HEK293 (cell line): ENCODE measurements around the gene IGF2BP2.
A peak's percentile ranks its signal among the peaks of the same experiment; 100 is the strongest.

Source experiments
- CTCF ChIA-PET: fragments of 350-600 bp; formaldehyde crosslinking; extraction: SDS; loops from one replicate; lab custom pipeline; 2021; ENCODE audit warnings: antibody characterized with exemption; lab: Yijun Ruan, JAX
- POLR2A ChIA-PET: fragments of 300-600 bp; formaldehyde crosslinking; extraction: SDS; loops from one replicate; lab custom pipeline; 2020; ENCODE audit warnings: antibody characterized with exemption, inconsistent platforms; lab: Yijun Ruan, JAX
- H3K27ac ChIP-seq: fragments of 200-500 bp; sonication (Bioruptor generic); 2 replicates; pipeline ENCODE4 v1.5.1; 2014; ENCODE audit warnings: low read depth, low read length, control low read depth, inconsistent platforms; ENCODE audit errors: extremely low read depth
- H3K36me3 ChIP-seq, 2 experiments: fragments of 200-500 bp in 1 of 2; sonication (Bioruptor generic) in 1 of 2; 1 replicate in 1 of 2; 2 replicates in 1 of 2; pipeline ENCODE4 v1.5.1; 2014 to 2017; ENCODE audit warnings: inconsistent platforms in 2 of 2, low read length in 2 of 2; ENCODE audit not compliant: control insufficient read depth in 2 of 2, insufficient read depth in 1 of 2
- H3K4me1 ChIP-seq: fragments of 200-500 bp; sonication (Bioruptor generic); 2 replicates; pipeline ENCODE4 v1.5.1; 2014; ENCODE audit warnings: mild to moderate bottlenecking, low read length, inconsistent platforms; ENCODE audit not compliant: control insufficient read depth, insufficient read depth
- H3K4me3 ChIP-seq: 2 replicates; pipeline ENCODE4 v1.5.1; 2011; ENCODE audit warnings: low read depth, mild to moderate bottlenecking, control low read depth, low read length, moderate library complexity
- H3K9me3 ChIP-seq: fragments of 200-500 bp; sonication (Bioruptor generic); 2 replicates; pipeline ENCODE4 v1.5.1; 2014; ENCODE audit warnings: low read depth, low read length, inconsistent platforms; ENCODE audit not compliant: control insufficient read depth, insufficient read depth
- CTCF ChIP-seq: fragments of 450-650 bp; formaldehyde crosslinking; IDR thresholded peaks from 2 replicates; pipeline ENCODE4 v1.5.1; 2016; ENCODE audit warnings: missing biosample characterization, missing genetic modification characterization
- KLF1 ChIP-seq: fragments of 450-650 bp; formaldehyde crosslinking; IDR thresholded peaks from 2 replicates; pipeline ENCODE4 v1.5.1; 2016; ENCODE audit warnings: missing biosample characterization, missing genetic modification characterization
- MZF1 ChIP-seq: fragments of 450-650 bp; formaldehyde crosslinking; IDR thresholded peaks from 2 replicates; pipeline ENCODE4 v1.5.1; 2017; ENCODE audit warnings: missing biosample characterization, missing genetic modification characterization, borderline replicate concordance
- SP2 ChIP-seq: fragments of 450-650 bp; formaldehyde crosslinking; IDR thresholded peaks from 2 replicates; pipeline ENCODE4 v1.5.1; 2016; ENCODE audit warnings: missing biosample characterization, missing genetic modification characterization
- ZBTB26 ChIP-seq: fragments of 450-650 bp; formaldehyde crosslinking; optimal IDR thresholded peaks from 2 replicates; pipeline ENCODE3; 2016; ENCODE audit warnings: missing biosample characterization, mild to moderate bottlenecking, missing genetic modification characterization
- ZNF121 ChIP-seq: fragments of 450-650 bp; formaldehyde crosslinking; IDR thresholded peaks from 2 replicates; pipeline ENCODE4 v1.5.1; 2016; ENCODE audit warnings: missing biosample characterization, missing genetic modification characterization
- ZNF140 ChIP-seq: fragments of 450-650 bp; formaldehyde crosslinking; IDR thresholded peaks from 2 replicates; pipeline ENCODE4 v1.5.1; 2016; ENCODE audit warnings: missing biosample characterization, missing genetic modification characterization
- ZNF221 ChIP-seq: fragments of 450-650 bp; formaldehyde crosslinking; IDR thresholded peaks from 2 replicates; pipeline ENCODE4 v1.5.1; 2017; ENCODE audit warnings: missing biosample characterization, missing genetic modification characterization, borderline replicate concordance
- ZNF23 ChIP-seq: fragments of 450-650 bp; formaldehyde crosslinking; IDR thresholded peaks from 2 replicates; pipeline ENCODE4 v1.5.1; 2016; ENCODE audit warnings: missing biosample characterization, missing genetic modification characterization, borderline replicate concordance
- ZNF239 ChIP-seq: fragments of 450-650 bp; formaldehyde crosslinking; IDR thresholded peaks from 2 replicates; pipeline ENCODE4 v1.5.1; 2016; ENCODE audit warnings: missing biosample characterization, missing genetic modification characterization
- ZNF302 ChIP-seq: fragments of 450-650 bp; formaldehyde crosslinking; IDR thresholded peaks from 2 replicates; pipeline ENCODE4 v1.5.1; 2016; ENCODE audit warnings: missing biosample characterization, missing genetic modification characterization, low read depth
- ZNF341 ChIP-seq: fragments of 450-650 bp; formaldehyde crosslinking; IDR thresholded peaks from 2 replicates; pipeline ENCODE4; 2016; ENCODE audit warnings: low read depth, missing biosample characterization, missing genetic modification characterization
- ZNF354C ChIP-seq: fragments of 450-650 bp; formaldehyde crosslinking; IDR thresholded peaks from 2 replicates; pipeline ENCODE4 v1.5.1; 2016; ENCODE audit warnings: missing biosample characterization, missing genetic modification characterization, low read depth, borderline replicate concordance
- ZNF514 ChIP-seq: fragments of 450-650 bp; formaldehyde crosslinking; IDR thresholded peaks from 2 replicates; pipeline ENCODE4 v1.5.1; 2016; ENCODE audit warnings: missing biosample characterization, missing genetic modification characterization
- ZNF560 ChIP-seq: fragments of 450-650 bp; formaldehyde crosslinking; IDR thresholded peaks from 2 replicates; pipeline ENCODE4 v1.5.1; 2017; ENCODE audit warnings: missing biosample characterization, missing genetic modification characterization, borderline replicate concordance
- ZNF580 ChIP-seq: fragments of 450-650 bp; formaldehyde crosslinking; IDR thresholded peaks from 2 replicates; pipeline ENCODE4 v1.5.1; 2016; ENCODE audit warnings: missing biosample characterization, missing genetic modification characterization
- ZNF600 ChIP-seq: fragments of 450-650 bp; formaldehyde crosslinking; IDR thresholded peaks from 2 replicates; pipeline ENCODE4 v1.5.1; 2016; ENCODE audit warnings: missing biosample characterization, missing genetic modification characterization
- ZNF664 ChIP-seq: fragments of 450-650 bp; formaldehyde crosslinking; IDR thresholded peaks from 2 replicates; pipeline ENCODE4 v1.5.1; 2016; ENCODE audit warnings: missing biosample characterization, missing genetic modification characterization
- ZNF701 ChIP-seq: fragments of 450-650 bp; formaldehyde crosslinking; IDR thresholded peaks from 2 replicates; pipeline ENCODE4 v1.5.1; 2016; ENCODE audit warnings: missing biosample characterization, missing genetic modification characterization
- ZNF830 ChIP-seq: fragments of 450-650 bp; IDR thresholded peaks from 2 replicates; pipeline ENCODE4 v1.5.0; 2018; ENCODE audit warnings: missing biosample characterization, missing genetic modification characterization, low read depth, mild to moderate bottlenecking, moderate library complexity

Gene IGF2BP2

GRCh38 chr3:185760088-185760487 is 64.8 kb downstream of the IGF2BP2 start:
- peaks cover 18% of the 10 kb centered on the region for H3K4me1 ChIP-seq
- no peak overlapping the region for H3K27ac ChIP-seq
- CTCF ChIA-PET, result interaction anchor here (0.9 kb wide), 1 partner anchor 100 kb away, joined by 3 read pairs; no protein-coding TSS in a partner anchor
- TF ChIP-seq ZNF664 (tag by site-specific recombination) (0 out of 2 replicates have a peak, but pooled peaks have one; percentile 16), ZNF121 (tag by site-specific recombination) (no peak)
- TF ChIP-seq, all 188 proteins: peak for 1
- peaks cover 0 to 14% of the 10 kb centered on the region in 2 experiments; a peak in 1 of 3 replicates for H3K36me3 ChIP-seq
- H3K9me3 ChIP-seq, result no peaks in the 10 kb centered on the region
- POLR2A ChIA-PET, result no interaction called here
- H3K4me3 ChIP-seq, result no peak overlapping the region

DNA sequence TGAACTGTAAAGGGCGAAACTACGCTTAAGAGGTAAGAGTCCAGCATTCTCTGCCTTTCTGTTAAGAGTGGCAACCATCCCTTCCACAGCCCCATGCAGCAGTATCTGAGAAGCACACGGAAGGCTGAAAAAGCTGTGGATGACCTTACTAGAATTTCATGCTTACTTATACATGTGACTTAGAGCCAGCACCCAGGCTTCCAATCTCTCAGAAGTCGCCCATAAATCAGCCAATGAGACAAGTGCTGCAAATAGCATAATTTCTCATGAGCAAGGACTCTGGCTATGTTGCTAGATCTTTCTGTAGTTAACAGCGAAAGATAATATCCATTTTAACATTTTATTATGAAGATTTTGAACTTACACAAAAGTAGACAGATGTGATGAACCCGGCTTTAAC is 65.3 kb downstream of the IGF2BP2 start:
- POLR2A ChIA-PET, result no interaction called here
- no peak for TF ChIP-seq ZNF600
- no peak for TF ChIP-seq ZBTB26 (tag by site-specific recombination)
- TF ChIP-seq SP2, result no peak
- no peak for TF ChIP-seq ZNF302
- TF ChIP-seq MZF1 (tag by site-specific recombination), result no peak
- TF ChIP-seq ZNF341, result no peak
- no peak for TF ChIP-seq ZNF140 (tag by site-specific recombination)
- TF ChIP-seq ZNF830 (tag by site-specific recombination), result no peak
- TF ChIP-seq ZNF701 (tag by site-specific recombination), result no peak
- TF ChIP-seq ZNF580 (tag by site-specific recombination), result no peak
- TF ChIP-seq CTCF, result no peak
- no peak for TF ChIP-seq ZNF560 (tag by site-specific recombination)
- TF ChIP-seq, all 188 proteins: peak for 0
- CTCF ChIA-PET, result no interaction called here
- H3K36me3 ChIP-seq, result peaks cover 0 to 14% of the 10 kb centered on the region in 2 experiments; a peak in 1 of 3 replicates
- no peak overlapping the region for H3K4me3 ChIP-seq
- H3K9me3 ChIP-seq, result no peaks in the 10 kb centered on the region
- no peak overlapping the region for H3K27ac ChIP-seq
- H3K4me1 ChIP-seq, result peaks cover 12% of the 10 kb centered on the region

GRCh38 chr3:185758912-185759311 is 65.9 kb downstream of the IGF2BP2 start:
- ChIA-PET CTCF (interaction anchor here (0.6 to 1.1 kb wide), 2 partner anchors 9 to 45 kb away, joined by 5 read pairs; no protein-coding TSS in a partner anchor), POLR2A (no interaction called here)
- H3K27ac ChIP-seq, result no peak overlapping the region
- H3K36me3 ChIP-seq, result peaks cover 0 to 14% of the 10 kb centered on the region in 2 experiments; a peak in 1 of 3 replicates
- no peak for TF ChIP-seq ZNF239 (tag by site-specific recombination)
- no peak for TF ChIP-seq ZNF514 (tag by site-specific recombination)
- TF ChIP-seq ZNF221, result no peak
- no peak for TF ChIP-seq ZNF354C (tag by site-specific recombination)
- no peak for TF ChIP-seq KLF1 (tag by site-specific recombination)
- TF ChIP-seq ZNF23, result no peak
- no peak overlapping the region for H3K4me3 ChIP-seq
- peaks cover 8% of the 10 kb centered on the region for H3K4me1 ChIP-seq
- no peaks in the 10 kb centered on the region for H3K9me3 ChIP-seq
